GM12873 (cell line): ENCODE data around the gene ZNF248.

Experiments used
- CTCF ChIP-seq: IDR thresholded peaks from 2 replicates; pipeline ENCODE4 v1.5.1; 2012; ENCODE audit warnings: low read depth, mild to moderate bottlenecking, moderate library complexity, low read length, control low read depth; ENCODE audit not compliant: insufficient read depth; ENCODE audit errors: missing control alignments

ZNF248 gene

GRCh38 chr10:37857287-37858211 lies at the start of gene ZNF248:
ZNF248 (minus strand) TSS chr10:37857610; CDS start chr10:37856310, 1,300 bp downstream.
- TF ChIP-seq CTCF = no peak

- TF ChIP-seq CTCF = no peak
Measured at GRCh38 chr10:37906382-37906781, 49.0 kb upstream of the ZNF248 start.

GRCh38 chr10:37896436-37896835 lies 39.0 kb upstream of the ZNF248 start:
- no peak for TF ChIP-seq CTCF

- no peak for TF ChIP-seq CTCF
Measured at GRCh38 chr10:37895674-37896073, 38.3 kb upstream of the ZNF248 start.

- no peak for TF ChIP-seq CTCF
Measured at GRCh38 chr10:37885850-37886249, 28.4 kb upstream of the ZNF248 start.

- no peak for TF ChIP-seq CTCF
Measured at GRCh38 chr10:37872955-37873354, 15.5 kb upstream of the ZNF248 start.

- TF ChIP-seq CTCF = no peak
Measured at GRCh38 chr10:37872283-37872682, 14.9 kb upstream of the ZNF248 start.
